H1 (cell line): Measurements from ENCODE around the gene INVS. TPM values are rescaled to one million over a fixed set of nuclear protein-coding genes. Genes with fewer than 3 reads are reported as not detected.

ENCODE experiments used
- EZH2 ChIP-seq: fragments of 200-600 bp; sonication (generic); IDR thresholded peaks from 2 replicates; pipeline ENCODE4 v1.7.1; 2012; ENCODE audit warnings: low read depth, mild to moderate bottlenecking, moderate library complexity, low read length, inconsistent platforms; ENCODE audit not compliant: severe bottlenecking
- POLR2AphosphoS5 ChIP-seq: IDR thresholded peaks from 2 replicates; pipeline ENCODE4 v1.6.1; 2011; ENCODE audit warnings: low read depth, low read length
- polyA plus RNA-seq, 7 experiments: library from polyadenylated mRNA; depleted of rRNA in 3 of 7; stranded (reverse) in 5 of 7; unstranded in 2 of 7; fragments of >200 nt in 5 of 7; fragments of 200-250 nt in 2 of 7; gene quantifications; 1 replicate in 5 of 7; 2 replicates in 1 of 7; 4 replicates in 1 of 7; pipeline versions ENCODE4 v1.2.1 to v1.2.3, GENCODE V29; 2011 to 2013; ENCODE audit warnings: missing spikeins in 2 of 7, mixed read lengths in 2 of 7
- total RNA-seq: library from RNA; stranded (reverse); fragmentation: NEBNext Ultra II Directional; extraction: Animal tissue kit (Norgen Biotek cat#: 25700); gene quantifications from 2 replicates; pipeline ENCODE4 v1.2.1, GENCODE V29; 2021

The INVS gene
- total and polyA plus RNA-seq, 2 of the 8 experiments (the other 6 are each of a cell fraction or from before 2014, with no cell fraction given) = 4.1 to 6.9 TPM

- no peak for TF ChIP-seq POLR2AphosphoS5
- TF ChIP-seq EZH2 = no peak
These were observed 49.5 kb upstream of the INVS start (continued) for GRCh38 chr9:100049551-100049950.
